GM19035 (cell line): Measurements from ENCODE around the gene PRAMEF25.
"Not testable (repeated sequence)": the region's sequence is repeated elsewhere in the genome, so short reads cannot be mapped to it uniquely, and the experiment has no call there.

Experiments used
- ATAC-seq: cut with Tn5 transposase; IDR thresholded peaks from one replicate; pipeline ENCODE4 v1.9.1; 2021; ENCODE audit not compliant: unreplicated experiment

Gene PRAMEF25

DNA sequence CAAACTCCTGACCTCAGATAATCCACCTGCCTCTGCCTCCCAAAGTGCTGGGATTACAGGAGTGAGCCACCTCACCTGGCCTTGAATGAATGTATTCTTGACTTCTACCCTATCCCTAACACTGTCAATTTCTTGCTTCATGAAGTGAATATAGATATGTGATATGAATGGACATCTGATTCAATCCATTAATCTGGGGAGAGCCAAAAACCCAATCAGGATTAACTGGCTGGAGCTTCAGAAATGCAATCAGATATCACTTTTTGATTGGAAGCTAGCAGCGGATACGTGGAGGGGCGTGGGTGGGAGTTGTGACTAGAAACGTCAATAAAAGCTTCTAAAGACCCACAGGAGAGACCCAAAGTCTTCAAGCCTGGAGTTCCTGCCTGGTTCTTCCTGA is at the start of gene PRAMEF25:
Gene PRAMEF25, plus strand, starts transcription at position 301 of the 400 bp plus-strand sequence. CDS start 2,920 bp downstream, outside the sequence.
- not testable (repeated sequence) for ATAC-seq

DNA sequence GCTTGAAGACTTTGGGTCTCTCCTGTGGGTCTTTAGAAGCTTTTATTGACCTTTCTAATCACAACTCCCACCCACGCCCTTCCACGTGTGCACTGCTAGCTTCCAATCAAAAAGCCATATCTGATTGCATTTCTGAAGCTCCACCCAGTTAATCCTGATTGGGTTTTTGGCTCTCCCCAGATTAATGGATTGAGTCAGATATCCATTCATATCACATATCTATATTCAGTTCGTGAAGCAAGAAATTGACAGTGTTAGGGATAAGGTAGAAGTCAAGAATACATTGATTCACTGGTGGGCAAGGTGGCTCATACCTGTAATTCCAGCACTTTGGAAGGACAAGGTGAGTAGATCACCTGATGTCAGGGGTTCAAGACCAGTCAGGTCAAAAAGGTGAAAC is 14.1 kb upstream of the PRAMEF25 start, which contains the start of gene PRAMEF27:
Gene PRAMEF27, minus strand, starts transcription at position 101 of the 400 bp plus-strand sequence. CDS start 2,916 bp downstream, outside the sequence.
- ATAC-seq = not testable (repeated sequence)

DNA sequence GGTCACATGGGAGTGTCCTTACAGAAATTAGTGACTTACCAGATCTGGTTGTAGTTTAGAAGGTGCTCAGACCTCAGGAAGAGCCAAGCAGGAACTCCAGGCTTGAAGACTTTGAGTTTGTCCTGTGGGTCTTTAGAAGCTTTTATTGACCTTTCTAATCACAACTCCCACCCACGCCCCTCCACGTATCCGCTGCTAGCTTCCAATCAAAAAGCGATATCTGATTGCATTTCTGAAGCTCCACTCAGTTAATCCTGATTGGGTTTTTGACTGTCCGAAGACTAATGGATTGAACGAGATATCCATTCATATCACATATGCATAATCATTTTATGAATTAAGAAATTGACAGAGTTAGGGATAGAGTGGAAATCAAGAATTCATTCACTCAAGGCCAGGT is 46.2 kb downstream of the PRAMEF25 start, which contains the start of gene HNRNPCL2:
Gene HNRNPCL2, minus strand, starts transcription at position 101 of the 400 bp plus-strand sequence. CDS start 454 bp downstream, outside the sequence.
- ATAC-seq = not testable (repeated sequence)
